ENCODE measurements around the gene CACNA2D1.
"Not testable (repeated sequence)": the region's sequence is repeated elsewhere in the genome, so short reads cannot be mapped to it uniquely, and the experiment has no call there.

Gene CACNA2D1

DNA sequence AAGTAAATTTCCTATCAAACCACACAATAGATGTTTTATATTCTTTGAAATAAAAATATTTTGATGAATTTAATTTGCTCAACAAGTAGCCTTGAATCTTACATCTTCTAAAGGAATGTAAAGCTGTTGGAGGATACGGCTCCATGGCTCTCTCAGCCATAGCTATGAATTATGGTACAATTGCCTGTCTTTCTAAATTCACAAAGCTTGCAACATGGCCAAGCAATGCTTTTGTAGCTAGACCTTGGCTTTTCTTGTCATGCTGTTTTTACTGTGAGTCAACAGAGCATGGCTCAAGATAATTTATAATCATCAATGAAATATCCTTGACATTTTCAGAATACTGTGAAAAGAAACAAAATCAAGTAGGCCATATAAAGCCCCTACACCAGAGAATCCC lies 286.7 kb downstream of the CACNA2D1 start:
- DNase-seq, result no peak

- DNase-seq, result no peak
These were observed 287.4 kb downstream of the CACNA2D1 start for GRCh38 chr7:82156168-82156567.

DNA sequence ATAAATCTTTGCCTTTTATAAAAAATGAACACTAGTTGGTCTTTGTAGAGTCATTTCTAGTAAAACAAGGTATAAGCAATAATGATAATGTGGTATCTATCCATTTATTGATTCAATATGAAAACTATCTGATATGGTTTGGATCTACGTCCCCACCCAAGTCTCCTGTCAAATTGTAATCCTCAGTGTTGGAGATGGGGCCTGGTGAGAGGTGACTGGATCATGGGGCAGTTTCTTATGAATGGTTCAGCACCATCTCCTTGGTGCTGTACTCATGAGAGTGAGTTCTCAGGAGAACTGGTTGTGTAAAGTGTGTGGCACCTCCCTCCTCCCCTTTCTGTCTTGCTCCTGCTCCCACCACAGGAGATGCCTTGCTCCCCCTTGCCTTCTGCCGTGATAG lies 288.8 kb downstream of the CACNA2D1 start:
- DNase-seq, result no peak

- no peak for DNase-seq
These were observed 289.8 kb downstream of the CACNA2D1 start for GRCh38 chr7:82153776-82154175.

DNA sequence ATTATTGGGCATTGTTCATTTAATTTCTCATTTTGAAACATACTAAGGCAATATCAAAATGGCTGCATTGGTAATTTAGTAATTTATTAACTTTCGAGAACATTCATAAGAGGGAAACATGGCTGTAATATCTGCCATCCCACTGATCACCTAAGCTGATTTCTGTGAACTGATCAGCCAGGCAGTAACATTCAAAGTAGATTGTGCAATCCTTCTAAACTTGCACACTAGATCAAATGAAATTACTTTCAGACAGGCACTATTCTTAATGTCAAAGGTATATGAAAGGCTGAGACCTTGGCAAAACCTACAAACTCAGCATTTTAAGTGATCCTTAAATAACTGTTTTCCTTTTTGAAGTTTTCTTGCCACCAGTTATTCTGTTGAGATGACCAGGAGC lies 290.7 kb downstream of the CACNA2D1 start:
- no peak for DNase-seq

DNA sequence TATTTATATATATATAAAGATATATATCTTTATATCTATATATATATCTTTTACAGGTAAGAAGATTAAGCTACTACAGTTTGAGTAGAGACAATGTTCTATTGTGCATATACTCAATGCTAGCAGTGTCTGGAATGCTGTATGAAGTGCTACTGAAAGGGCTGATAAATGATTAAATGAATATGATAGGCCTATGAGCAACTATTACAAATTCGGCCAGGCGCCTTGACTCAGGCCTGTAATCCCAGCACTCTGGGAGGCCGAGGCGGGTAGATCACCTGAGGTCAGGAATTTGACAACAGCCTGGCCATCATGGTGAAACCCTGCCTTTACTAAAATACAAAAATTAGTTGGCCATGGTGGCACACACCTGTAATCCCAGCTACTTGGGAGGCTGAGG lies 297.1 kb downstream of the CACNA2D1 start:
- no peak for DNase-seq

DNA sequence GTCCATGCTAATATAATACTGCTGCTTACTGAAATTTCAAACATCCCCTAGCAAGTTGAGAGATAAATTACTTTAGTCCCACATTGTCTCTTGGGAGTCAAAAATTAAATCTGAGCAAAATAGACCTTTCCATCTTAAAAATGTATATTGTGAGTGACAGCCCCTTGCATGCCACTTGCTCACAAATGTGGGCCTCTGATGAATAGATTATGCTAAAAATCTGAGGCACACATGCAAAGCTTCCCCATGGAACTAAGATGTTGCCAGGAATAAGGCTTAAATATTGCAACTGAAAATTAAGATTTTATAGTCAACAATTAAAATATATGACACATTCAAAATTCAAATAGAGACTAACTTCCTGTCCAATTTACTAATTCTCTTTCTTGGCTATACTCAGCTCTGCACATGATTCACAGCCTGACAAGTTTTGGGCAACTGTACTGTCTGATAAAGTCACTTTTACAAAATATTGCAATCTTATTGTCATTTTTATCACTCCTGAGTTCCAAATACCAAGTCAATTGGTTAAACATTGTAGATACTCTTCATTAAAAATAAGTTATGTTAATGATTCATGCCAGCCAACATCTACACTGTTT lies 301.2 kb downstream of the CACNA2D1 start:
- no peak for DNase-seq

- DNase-seq, result no peak
These were observed 302.1 kb downstream of the CACNA2D1 start for GRCh38 chr7:82141427-82141826.

DNA sequence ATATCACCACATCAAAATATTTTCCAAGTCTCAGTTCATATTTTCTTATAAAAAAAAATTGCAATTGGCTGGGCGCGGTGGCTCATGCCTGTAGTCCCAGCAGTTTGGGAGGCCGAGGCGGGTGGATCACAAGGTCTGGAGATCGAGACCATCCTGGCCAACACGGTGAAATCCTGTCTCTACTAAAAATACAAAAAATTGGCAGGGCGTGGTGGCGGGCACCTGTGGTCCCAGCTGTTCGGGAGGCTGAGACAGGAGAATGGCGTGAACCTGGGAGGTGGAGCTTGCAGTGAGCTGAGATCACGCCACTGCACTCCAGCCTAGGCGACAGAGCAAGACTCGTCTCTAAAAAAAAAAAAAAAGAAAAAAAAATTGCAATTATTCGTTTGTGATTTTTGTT lies 303.0 kb downstream of the CACNA2D1 start:
- not testable (repeated sequence) for DNase-seq

GRCh38 chr7:82131215-82131614 lies 312.4 kb downstream of the CACNA2D1 start:
- no peak for DNase-seq

GRCh38 chr7:82129091-82129490 lies 314.5 kb downstream of the CACNA2D1 start:
- no peak for DNase-seq

DNA sequence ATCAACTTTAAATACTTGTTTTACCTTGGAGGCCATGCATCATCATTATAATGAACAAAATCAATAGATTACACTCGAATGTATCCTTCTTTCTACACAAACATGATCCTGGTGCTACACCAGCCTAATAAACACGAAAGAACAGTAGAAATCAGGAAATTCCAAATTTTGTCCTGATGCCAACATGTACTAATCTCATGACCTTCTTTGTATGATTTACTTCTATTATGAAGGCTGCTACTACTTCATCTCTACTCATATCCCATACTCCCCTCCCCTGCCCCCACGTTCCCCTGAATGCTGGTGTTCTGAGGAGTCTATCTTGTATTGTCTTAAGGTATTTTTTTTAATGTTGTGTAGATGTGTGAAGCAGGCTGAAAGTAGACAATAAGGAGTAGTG lies 315.0 kb downstream of the CACNA2D1 start:
- no peak for DNase-seq

DNA sequence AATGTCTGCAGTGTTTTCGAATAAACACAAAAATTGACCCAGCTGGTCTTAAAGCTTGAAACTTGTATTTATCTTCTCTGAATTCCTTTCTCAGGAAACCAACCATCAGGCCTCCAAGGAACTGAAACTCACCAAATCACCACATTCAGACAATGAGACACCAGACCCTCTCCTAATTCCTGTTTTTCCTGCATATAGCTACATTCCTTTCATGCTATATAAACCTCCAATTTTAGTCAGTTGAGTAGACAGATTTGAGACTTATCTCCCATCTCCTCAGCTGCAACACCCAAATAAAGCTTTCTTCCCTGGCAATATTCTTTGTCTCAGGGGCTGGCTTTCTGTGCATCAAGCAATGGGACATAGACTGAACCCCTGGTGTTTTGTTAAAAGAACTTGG lies 317.0 kb downstream of the CACNA2D1 start:
- DNase-seq, result no peak

GRCh38 chr7:82124445-82124844 lies 319.1 kb downstream of the CACNA2D1 start:
- DNase-seq, result no peak

DNA sequence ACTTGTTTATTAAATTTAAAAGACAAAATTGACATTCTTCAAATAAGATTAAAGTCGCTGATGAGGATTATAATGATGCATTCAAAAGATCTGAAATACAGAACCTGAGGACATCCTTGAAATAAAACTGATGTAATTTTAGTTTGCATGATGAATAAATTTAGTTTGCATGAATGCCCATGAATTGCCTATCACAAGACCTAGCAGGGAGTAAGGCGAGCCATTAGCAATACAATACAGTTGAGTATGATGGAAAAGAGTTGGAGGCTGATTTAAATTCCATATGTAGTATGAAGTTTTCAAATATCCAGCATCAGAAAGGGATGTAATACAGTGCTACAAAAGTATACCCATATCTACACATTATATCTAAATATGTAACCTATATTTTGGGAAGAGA lies 321.3 kb downstream of the CACNA2D1 start:
- DNase-seq, result no peak

DNA sequence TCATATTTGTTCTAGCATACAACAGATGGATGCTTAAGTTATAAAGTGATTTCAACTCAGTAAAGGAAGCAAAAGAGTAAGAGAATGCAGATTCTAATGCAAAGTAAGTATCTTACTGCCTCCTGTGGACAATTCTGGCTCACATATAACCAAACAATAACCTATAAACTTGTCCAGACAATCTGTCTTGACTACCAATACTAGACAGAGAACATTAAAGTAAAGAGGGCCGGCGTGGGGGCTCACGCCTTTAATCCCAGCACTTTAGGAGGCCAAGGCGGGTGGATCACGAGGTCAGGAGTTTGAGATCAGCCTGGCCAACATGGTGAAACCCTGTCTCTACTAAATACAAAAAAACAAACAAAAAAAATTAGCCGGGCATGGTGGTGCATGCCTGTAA lies 329.3 kb downstream of the CACNA2D1 start:
- DNase-seq, result no peak

DNA sequence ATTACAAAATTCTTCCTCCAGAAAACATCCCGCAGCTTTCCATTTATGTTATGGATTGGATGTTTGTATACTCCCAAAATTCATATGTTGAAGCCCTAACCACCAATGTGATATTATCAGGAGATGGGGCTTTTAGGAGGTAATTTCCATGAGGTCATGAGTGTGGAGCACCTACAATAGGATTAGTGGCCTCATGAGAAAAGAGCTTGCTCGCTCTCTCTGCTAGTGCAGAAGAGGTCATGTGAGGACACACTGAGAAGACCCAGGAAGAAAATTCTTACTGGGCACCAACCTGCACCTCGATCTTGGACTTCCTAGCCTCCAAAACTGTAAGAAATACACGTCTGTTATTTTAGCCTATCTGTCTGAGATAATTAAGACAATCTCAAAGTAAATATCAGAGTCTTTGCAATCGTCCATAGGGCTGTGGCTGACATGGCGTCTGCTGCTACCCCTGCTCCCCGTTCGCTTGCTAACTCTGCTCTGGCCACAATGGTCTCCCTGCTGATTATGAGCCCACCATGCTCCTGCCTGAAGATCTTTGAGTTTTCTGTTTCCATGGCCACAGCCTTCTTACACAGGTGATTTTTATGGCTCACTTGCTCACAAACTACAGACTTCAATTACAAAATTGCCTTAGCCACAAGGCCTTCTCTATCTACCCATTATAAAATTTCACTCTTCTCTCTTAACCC lies 333.3 kb downstream of the CACNA2D1 start:
- DNase-seq, result no peak

GRCh38 chr7:82109288-82109687 lies 334.3 kb downstream of the CACNA2D1 start:
- no peak for DNase-seq

DNA sequence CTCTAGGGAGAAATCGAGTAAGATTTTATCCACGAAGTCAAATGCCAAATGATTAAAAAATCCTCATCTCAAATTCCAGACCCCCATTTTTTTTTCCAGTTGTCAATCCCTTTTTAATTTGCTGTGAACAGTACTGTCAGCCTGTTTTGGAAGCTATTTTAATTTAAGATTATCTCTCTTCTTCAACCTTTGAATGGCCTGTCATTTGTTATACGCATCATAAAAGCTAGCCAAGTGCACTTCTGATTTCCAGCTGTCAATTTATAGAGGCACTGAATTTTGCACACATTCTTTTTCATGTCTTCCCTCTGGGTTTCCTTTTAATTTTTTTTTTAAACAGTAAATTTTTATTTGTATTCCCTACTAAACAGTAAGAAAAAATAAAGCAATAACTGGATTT lies 337.4 kb downstream of the CACNA2D1 start:
- DNase-seq, result no peak

DNA sequence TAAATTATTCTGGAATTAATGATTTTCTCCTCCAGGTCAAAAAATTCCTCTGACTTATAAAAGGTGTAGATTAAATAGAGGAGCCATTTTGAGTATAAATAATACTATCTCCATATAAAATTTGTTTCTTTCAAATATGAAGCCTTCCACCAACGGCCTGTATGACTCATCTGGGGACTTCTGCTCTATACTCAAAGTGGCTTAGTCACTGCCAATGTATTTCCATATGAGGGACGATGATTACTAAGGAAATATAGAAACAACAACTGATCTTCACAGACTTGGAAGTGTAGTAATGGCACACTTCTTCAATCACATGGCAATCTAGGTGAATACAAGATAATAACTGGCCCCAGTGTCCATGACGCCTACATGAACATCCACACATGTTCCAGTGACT lies 338.1 kb downstream of the CACNA2D1 start:
- no peak for DNase-seq

DNA sequence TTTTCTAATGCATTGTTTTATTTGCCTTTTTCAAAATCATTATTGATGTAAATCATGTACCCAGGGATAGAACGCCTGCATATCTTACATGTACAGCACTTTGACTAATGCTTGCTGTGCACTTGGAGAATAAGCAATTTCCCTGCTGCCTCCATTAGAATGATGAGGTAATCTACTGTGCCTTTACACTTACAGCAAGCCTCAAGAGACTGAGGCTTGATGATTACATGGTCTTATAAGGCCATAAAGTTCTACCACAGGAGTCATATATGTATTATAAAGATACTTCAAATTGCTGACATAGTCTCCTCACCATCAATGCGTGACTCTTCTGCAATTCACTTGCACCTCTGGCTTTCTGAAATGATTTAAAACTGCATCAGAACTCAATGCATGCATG lies 345.2 kb downstream of the CACNA2D1 start:
- no peak for DNase-seq

GRCh38 chr7:82091126-82091684 lies 352.4 kb downstream of the CACNA2D1 start:
- DNase-seq, result no peak

DNA sequence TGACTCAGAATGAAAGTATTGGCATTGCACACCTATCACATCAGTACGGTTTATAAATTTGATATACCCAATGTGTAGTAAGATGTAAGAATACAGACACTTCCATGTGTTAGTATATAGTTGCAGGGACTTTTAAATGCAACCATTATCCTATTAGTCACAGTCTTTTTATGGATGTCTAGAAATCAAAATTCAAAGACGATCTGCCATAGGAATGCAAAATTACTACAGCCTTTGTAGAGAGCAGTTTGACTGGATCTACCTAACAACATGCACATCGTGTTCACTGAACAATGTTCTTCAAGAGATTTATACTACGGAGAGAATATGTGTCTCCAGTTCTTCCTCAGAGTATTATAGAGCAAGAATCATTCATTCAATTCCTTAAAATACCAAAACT lies 356.5 kb downstream of the CACNA2D1 start:
- DNase-seq, result no peak

DNA sequence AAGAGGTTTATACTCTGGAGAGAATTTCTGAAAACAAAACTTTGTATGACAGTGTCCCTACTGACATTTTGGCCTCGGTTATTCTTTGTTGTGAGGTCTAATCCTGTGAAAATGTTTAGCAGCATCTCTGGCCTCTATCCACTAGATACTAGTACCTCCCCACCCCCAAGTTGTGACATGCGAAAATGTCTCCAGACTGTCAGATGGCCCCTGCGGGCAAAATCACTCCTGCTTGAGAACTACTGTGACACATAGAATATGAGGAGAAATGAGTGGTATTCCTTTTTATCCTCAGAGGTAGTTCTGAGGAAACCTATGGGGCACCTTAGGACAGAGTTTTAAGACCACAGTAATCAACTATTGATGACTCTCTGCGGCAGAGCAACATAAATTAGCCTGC lies 358.5 kb downstream of the CACNA2D1 start:
- no peak for DNase-seq

Data from activated naive CD4-positive, alpha-beta T cell (primary cell).